D721Med (cell line): ENCODE measurements around the gene ZNF419.
"Not testable (repeated sequence)": the region's sequence is repeated elsewhere in the genome, so short reads cannot be mapped to it uniquely, and the experiment has no call there.

ENCODE experiments used
- DNase-seq: peaks from one replicate; pipeline ENCODE4 v3.0.0; 2011; ENCODE audit warnings: low spot score; ENCODE audit not compliant: insufficient read length
- FAIRE-seq: peaks from 2 replicates; lab custom pipeline; 2011; peaks lifted over from hg19 to GRCh38; lab: Jason Lieb, UNC
- TF ChIP-seq, protein P1 (sequence below): IDR thresholded peaks from 2 replicates; pipeline ENCODE4 v1.5.1; 2012; ENCODE audit warnings: mild to moderate bottlenecking, control low read depth; ENCODE audit not compliant: insufficient read depth; ENCODE audit errors: missing control alignments

ZNF419 gene

DNA sequence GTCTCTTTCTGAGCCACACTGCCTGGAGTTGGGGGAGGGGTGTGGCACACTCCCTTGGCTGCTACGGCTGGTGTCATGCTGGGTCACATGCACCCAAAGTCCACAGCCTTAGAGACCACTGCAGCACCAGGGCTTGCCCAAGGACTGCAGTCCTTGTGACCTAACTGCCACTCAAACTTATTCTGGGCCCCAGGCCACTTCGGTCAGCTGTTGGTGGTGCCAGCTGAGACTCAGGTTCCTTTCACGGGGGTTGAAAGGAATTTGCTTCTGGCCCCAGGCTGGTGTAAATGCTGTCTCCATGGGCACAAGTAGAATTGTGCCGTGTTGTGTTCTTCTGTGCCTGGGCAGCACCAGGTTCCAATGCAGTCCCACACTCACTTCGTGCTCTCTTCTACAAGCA, 21.1 kb upstream of the ZNF419 start:
- FAIRE-seq, result no peak
- TF ChIP-seq, protein P1, sequence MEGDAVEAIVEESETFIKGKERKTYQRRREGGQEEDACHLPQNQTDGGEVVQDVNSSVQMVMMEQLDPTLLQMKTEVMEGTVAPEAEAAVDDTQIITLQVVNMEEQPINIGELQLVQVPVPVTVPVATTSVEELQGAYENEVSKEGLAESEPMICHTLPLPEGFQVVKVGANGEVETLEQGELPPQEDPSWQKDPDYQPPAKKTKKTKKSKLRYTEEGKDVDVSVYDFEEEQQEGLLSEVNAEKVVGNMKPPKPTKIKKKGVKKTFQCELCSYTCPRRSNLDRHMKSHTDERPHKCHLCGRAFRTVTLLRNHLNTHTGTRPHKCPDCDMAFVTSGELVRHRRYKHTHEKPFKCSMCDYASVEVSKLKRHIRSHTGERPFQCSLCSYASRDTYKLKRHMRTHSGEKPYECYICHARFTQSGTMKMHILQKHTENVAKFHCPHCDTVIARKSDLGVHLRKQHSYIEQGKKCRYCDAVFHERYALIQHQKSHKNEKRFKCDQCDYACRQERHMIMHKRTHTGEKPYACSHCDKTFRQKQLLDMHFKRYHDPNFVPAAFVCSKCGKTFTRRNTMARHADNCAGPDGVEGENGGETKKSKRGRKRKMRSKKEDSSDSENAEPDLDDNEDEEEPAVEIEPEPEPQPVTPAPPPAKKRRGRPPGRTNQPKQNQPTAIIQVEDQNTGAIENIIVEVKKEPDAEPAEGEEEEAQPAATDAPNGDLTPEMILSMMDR, result no peak
- DNase-seq, result no peak

DNA sequence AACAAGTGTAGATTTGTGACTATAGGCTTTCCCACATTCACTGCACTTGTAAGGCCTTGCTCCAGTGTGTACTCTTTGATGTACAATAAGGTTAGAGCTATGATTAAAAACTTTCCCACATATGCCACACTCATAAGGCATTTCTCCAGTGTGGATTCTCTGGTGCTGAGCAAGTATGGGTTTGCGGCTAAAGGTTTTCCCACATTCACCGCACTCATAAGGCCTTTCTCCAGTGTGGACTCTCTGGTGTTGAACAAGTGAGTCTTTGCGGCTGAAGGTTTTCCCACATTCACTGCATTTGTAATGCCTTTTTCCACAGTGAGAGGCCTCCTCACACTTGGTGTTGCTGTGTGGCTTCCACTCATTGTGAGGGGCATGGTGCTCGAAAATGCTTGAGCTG, 13.9 kb upstream of the ZNF419 start:
- FAIRE-seq (no peak), DNase-seq (no peak)
- TF ChIP-seq, protein P1, result no peak

DNA sequence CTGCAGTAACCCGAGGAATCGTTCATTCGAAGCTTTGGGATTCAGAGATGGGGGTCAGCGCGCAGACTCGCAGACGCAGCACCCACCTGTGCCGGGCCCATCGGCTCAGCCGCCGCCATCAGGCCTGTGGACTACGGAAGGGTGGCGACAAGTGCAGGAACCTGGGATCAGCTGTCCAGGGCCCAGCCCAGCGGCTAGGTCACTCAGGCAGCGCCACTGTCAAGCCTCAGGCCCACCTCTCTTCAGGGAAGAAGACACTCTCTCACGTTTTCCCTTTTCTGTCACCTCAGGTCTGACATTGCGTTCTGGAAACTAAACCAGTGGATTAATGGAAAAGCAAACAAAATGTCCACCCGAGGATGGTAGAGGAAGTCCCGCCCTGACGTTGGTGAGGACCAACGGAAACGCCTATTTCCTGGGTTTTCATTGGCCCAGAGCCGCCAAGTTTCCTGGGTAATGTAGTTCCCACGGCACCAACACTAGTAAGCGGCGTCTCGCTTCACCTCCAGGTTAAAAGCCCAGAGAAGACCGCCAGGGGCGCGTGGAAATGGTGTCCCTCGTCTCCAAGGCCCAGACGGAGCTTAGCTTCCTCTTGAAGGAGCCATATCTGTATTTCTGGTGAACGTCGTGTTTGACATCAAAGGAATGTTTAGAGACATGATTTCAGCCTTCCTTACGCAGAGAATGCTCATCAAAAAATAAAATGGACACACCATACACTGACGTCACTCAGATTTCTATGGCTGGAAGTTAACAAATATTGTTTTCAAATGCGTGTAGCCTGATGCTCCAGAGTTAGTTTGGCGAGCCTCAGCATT, 10.2 kb upstream of the ZNF419 start, which contains the start of gene ZNF772:
TSS of gene ZNF772 (minus strand) at position 376 of the 818 bp plus-strand sequence. CDS start at position 119, 257 bp downstream.
- TF ChIP-seq, protein P1, result peak; percentile 36
- DNase-seq (peak; percentile 77), FAIRE-seq (peak; percentile 90)

DNA sequence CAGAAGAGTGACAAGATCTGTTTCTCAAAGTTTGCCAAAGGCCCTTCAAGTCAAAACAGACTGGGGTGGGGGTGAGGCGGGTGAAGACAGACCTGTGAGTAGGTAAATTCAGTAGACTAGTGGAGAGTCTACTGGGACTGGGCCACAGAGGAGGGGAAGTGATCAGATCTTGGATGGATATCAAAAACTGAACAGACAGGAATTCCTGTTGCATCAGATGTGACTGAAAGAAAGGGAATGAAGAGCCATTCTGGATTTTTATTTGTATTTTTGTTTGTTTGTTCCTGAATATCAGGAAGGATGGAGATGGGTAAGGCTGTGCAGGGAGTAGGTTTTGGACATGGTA, 722 bp downstream of the ZNF419 start:
- not testable (repeated sequence) for DNase-seq, FAIRE-seq

DNA sequence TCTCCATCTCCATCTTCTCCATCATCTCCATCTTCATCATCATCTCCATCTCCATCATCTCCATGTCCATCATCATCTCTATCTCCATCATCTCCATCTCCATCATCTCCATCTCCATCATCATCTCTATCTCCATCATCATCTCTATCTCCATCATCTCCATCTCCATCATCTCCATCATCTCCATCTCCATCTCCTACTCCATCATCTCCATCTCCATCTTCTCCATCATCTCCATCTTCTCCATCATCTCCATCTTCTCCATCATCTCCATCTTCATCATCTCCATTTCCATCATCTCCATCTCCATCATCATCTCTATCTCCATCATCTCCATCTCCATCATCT, 11.8 kb downstream of the ZNF419 start:
- FAIRE-seq, DNase-seq: not testable (repeated sequence)

DNA sequence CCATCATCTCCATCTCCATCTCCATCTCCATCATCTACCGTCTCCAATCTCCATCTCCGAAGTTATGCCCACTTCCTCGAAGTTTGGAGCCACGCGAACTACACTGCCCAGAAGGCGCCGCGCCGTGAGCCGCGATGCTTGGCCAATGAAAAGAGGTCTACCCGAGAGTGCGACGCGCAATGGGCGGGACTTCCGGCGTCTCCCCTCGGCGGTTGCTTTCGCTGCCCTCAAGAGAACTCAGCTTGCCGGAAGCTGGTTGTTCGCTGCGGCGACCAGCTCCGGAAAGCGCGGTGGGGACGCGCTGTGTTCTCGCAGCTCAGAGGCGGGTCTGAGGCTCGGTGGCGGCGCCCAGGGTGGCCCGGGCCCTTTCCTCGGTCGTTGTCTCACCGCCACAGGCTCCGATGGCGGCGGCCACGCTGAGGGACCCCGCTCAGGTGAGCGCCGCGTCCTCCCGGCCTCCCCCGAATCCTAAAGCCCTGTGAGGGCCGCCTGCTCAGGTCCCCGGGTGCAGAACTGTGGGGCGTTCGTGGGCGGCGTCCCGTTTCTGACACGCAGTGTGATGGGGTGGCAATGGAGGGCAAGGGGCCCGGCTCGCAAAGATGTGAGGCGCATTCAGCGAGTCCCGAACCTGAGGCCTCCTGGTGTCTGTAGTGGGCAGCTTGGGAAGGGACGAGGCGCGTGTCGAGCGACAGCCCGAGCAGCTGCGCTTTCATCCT, 12.3 kb downstream of the ZNF419 start, which contains the start of gene ZNF773:
TSS of gene ZNF773 (plus strand) at position 259 of the 716 bp plus-strand sequence. CDS start at position 402, 143 bp downstream.
- not testable (repeated sequence) for FAIRE-seq
- peak; percentile 80 for DNase-seq

DNA sequence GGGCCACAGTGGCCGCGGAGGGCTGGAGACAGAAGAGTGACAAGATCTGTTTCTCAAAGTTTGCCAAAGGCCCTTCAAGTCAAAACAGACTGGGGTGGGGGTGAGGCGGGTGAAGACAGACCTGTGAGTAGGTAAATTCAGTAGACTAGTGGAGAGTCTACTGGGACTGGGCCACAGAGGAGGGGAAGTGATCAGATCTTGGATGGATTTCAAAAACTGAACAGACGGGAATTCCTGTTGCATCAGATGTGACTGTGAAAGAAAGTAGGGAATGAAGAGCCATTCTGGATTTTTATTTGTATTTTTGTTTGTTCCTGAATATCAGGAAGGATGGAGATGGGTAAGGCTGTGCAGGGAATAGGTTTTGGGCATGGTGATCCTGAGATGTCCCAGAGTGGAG, 12.8 kb downstream of the ZNF419 start:
- not testable (repeated sequence) for FAIRE-seq, DNase-seq

DNA sequence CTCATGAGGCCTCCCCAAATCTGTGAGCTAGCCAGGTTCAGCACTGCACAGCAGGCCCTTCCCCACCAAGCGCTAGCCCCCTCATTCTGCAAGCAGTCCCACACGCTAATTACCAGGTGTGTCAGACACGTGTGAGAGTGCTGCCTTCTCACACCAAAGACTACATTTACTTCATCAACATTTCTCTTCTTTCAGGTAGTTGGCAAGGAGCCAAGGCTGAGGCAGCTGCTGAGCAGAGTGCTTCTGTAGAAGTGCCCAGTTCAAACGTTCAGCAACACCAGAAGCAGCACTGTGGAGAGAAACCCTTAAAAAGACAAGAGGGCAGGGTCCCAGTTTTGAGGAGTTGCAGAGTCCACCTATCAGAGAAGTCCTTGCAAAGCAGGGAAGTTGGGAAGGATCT, 18.6 kb downstream of the ZNF419 start:
- TF ChIP-seq, protein P1, result no peak
- FAIRE-seq, result no peak
- DNase-seq, result no peak

DNA sequence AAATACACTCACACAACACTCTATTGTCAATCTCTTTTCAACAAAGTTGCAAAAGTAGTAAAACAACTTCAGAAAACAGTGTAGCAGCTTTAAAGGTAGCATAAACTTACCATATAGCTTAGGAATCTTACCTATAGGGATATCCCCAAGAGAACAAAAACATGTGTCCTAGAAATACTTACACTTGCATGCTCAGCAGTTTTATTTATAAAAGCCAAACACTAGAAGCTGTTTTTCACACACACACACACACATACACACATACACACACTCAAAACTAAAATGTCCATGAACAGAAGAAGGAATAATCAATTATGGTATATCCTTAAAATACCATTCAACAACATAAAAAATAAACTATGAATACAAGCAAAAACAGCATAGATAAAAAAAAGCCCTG, 23.9 kb downstream of the ZNF419 start:
- peak; percentile 6 for FAIRE-seq
- DNase-seq, result no peak
- TF ChIP-seq, protein P1, result no peak
